Measurements from ENCODE around the gene PTPN1.
"Not testable (repeated sequence)": the region's sequence is repeated elsewhere in the genome, so short reads cannot be mapped to it uniquely, and the experiment has no call there.

PTPN1 gene

DNA sequence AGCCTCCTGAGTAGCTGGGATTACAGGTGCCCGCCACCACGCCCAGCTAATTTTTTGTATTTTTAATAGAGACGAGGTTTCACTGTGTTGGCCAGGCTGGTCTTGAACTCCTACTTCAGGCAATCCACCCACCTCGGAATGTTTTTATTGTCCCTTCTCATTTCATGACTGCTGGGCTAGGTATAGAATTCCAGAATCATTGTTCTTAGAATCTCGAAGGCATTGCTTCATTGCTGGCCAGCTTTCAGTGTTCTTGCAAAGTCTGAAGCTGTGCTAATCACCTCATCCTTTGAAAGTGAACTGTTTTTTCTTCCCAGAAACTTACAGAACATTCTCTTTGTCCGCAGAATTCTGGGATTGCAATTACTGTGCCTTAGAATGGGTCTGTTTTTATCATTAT, 49.0 kb downstream of the PTPN1 start:
- no peak overlapping the region for H3K4me3 ChIP-seq (ENCODE audit: low read length)
- no peak for TF ChIP-seq ZNF274 (IDR thresholded peaks at IDR 0.05; ENCODE audit: low read depth, low read length)

DNA sequence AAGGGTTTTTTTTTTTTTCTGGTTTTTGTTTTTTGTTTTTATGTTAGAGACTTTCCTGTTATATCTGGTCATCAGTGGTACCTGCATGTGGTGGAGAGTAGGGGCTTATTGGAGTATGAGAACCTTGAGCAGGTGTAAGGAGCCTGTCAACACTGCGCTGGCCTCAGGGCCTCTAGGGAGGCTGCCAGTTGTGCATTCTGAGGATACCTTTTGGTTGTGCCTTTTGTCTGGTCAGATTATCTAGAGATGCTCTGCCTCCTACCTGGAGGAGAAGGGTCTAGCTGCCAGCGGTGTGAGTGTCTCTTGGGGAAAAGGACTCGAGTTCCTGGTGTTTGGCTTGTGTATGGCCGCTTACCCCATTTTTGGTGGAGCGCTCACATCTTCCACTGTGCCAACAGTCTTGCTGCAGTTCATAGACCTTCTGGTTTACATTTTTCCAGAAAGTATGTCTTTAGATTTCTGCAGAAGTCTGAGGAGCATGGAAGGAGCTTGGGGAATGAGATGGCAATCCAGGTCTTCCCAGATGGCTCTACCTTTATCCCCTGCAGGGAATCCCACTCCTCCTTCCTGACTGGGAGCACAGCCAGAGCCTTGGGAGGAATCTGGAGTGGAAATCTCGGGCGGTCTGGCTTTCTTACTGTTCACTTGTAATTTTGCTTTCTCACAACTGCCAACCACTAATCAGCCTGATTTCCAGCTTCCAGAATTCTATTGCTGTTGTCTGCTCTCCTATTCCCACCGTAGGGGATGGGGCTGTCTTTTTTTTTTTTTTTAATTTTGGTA, 49.9 kb downstream of the PTPN1 start:
- no peak for TF ChIP-seq ZNF274 (IDR thresholded peaks at IDR 0.05; ENCODE audit: low read depth, low read length)
- no peak overlapping the region for H3K4me3 ChIP-seq (ENCODE audit: low read length)

DNA sequence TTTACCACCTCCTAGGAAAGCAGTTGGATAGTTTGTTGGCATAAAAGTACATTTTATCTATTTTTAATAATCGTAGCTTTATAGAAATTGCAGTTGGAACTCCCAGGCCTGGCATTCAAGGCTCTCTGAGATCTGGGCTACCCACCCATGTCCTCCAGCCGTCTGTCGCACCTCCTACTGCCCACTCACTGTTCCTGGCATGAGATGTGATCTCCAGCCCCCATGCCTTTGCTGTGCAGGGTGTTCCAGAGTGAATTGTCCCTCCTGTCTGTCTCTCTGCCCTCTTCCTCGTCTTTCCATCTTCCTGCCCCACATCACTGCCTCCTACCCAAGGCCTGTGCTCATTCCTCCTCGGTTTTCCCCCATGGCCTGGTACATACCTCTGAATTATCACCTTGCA, 50.7 kb downstream of the PTPN1 start:
- H3K4me3 ChIP-seq (ENCODE audit: low read length) = no peak overlapping the region
- TF ChIP-seq ZNF274 (IDR thresholded peaks at IDR 0.05; ENCODE audit: low read depth, low read length) = no peak

DNA sequence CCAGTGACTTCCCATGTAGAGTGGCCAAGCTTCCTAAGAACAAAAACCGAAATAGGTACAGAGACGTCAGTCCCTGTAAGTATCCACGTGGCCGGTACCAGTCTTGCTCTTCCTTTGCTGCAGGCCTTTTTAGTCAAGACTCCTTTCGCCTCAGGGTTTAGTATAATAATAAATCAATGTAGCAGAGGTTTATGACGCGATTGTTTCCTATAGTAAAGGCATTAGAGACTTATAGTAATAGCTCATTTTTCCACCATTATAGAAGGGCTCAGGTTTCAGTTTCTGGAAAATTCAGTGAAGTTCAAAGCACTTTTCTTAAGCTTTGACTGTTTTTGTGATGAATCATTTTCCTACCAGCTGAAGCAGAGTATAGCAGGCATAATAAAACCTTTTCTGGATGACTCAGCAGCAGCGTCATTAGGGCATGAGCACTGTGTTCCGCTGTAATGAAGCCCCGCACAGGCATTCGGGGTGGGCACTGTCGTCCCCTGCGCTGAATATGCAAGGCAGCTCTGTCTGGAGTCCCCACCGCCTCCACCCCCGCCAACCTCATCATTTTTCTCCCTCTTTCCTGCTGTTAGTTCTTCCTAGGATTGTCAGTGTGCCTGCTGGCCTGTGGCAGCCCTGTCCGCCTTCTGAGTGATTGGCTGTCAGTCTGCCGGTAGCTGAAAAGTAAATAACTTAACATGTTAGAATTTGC, 51.3 kb downstream of the PTPN1 start:
- no peak for TF ChIP-seq ZNF274 (IDR thresholded peaks at IDR 0.05; ENCODE audit: low read depth, low read length)
- H3K4me3 ChIP-seq (ENCODE audit: low read length) = no peak overlapping the region

DNA sequence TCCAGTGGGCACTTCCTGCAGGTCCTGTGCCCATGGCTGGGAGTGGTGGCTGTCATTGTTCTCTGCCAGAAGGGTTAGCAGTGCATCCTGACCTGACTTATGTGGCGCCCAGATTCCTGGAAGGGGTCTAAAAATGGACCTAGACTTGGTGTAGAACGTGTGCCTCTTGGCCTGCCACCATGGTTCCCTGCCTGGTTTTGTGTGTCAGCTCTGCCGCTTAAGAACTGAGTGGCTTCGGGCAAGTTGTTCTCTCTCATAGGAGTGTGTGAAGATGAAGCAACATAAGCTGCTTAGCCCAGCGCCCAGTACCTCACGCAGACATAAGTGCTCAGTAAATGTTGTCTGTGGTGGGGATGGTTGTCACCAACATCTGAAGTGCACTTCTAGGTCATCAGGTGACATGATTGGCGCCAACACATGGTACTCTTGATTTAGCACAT, 52.1 kb downstream of the PTPN1 start:
- no peak overlapping the region for H3K4me3 ChIP-seq (ENCODE audit: low read length)
- TF ChIP-seq ZNF274 (IDR thresholded peaks at IDR 0.05; ENCODE audit: low read depth, low read length) = no peak

DNA sequence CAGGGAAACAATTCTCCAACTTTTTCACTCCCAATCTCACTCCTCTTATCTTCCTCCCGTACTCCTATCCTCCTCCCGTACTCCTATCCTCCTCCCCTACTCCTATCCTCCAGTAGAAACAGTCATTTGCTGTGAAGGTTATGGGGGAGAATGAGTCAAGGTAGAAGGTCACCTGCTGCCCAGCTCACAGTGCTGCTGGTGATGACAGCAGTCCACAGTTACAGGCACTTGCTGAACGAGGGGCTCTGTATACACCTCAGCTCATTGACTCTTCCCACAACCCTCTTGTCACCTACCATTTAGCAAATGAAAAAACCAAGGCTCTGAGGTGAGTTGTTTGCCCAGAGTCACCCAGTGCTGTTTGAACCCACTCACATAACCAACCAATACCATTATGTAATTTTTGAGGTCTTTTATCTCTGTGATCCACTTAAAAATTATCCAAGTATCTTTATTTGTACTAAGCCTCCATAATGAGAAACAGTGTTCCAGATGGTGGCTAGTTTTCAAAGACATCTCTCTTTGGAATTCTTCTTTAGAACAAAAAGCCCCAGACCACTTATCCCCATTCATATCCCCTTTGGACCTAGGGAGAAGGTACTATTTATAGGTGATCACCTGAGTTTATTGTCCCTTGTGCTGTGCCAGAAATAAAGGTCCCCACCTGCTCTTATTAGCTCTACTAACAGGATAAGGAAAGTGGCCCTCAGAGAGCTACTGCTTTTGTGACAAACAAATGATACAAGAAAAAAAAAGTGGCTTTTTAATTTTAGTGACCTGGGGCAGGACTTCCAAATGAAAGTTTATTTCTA, 53.2 kb downstream of the PTPN1 start:
- no peak overlapping the region for H3K4me3 ChIP-seq (ENCODE audit: low read length)
- TF ChIP-seq ZNF274 (IDR thresholded peaks at IDR 0.05; ENCODE audit: low read depth, low read length) = no peak

DNA sequence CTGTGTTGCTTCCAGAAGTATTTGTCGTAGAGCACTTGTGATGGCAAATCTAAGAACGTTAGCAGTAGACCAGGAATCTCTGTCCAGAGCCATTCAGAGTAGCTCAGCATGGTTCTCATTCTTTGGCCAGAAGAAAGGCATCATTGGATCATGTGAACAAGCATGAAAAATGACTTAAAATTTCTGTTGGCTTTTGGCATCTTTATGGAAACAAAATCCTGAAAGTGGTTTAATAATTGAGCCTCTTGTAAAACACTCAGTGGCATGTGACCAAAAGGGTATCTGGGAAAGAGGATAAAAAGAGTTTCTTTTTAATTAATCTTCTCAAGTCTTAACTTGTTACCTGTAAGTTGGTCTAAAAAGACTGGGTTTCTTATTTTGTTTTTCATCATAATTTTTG, 55.2 kb downstream of the PTPN1 start:
- no peak overlapping the region for H3K4me3 ChIP-seq (ENCODE audit: low read length)
- no peak for TF ChIP-seq ZNF274 (IDR thresholded peaks at IDR 0.05; ENCODE audit: low read depth, low read length)

DNA sequence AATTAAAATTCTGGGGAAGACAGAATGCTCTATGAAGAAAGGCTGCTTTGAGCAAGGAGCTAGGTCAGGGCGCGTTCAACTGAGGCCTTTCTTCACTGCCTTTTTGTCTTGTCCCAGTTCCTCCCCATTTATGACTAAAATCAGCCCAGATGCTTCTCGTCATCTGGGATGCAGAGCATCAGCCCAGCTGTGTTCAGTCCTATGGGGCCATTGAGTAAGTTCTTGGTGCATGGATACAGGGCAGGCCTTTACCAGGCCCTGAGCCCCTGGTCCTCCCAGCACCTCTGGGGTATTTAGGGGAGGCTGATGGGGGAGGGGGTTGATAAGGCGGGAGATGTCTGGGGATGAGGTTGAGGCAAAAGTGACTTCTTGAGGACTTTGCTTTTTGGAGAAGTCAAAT, 55.7 kb downstream of the PTPN1 start:
- TF ChIP-seq ZNF274 (IDR thresholded peaks at IDR 0.05; ENCODE audit: low read depth, low read length) = no peak
- H3K4me3 ChIP-seq (ENCODE audit: low read length) = no peak overlapping the region

DNA sequence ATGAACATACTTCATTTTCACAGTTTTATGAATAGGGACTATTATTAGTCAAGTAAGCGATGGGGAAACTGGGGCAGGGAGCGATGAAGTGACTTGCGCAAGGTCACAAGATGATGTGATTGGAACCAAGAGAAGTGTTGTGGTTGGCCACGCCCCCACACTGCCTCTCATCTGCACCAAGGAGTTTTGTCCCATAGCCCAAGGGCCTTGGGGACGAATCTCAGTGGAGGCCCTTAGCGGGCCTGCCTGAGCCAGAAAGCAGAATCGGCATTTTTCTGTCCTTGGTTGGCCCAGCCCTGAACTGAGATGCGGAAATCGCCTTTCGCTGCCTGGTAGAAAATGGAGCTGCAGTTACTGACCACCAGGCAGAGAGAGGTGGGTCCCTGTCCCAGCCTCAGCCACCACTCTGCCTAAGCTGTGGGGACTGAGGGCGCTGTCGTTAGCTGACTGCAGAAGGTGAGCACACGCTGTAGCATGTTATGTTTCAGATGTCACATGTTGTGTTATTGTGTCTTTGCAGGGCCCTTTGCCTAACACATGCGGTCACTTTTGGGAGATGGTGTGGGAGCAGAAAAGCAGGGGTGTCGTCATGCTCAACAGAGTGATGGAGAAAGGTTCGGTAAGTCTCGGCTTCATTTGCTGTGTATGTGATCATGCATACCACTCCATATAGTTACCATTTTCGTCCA, 57.8 kb downstream of the PTPN1 start:
- no peak overlapping the region for H3K4me3 ChIP-seq (ENCODE audit: low read length)
- TF ChIP-seq ZNF274 (IDR thresholded peaks at IDR 0.05; ENCODE audit: low read depth, low read length) = no peak

DNA sequence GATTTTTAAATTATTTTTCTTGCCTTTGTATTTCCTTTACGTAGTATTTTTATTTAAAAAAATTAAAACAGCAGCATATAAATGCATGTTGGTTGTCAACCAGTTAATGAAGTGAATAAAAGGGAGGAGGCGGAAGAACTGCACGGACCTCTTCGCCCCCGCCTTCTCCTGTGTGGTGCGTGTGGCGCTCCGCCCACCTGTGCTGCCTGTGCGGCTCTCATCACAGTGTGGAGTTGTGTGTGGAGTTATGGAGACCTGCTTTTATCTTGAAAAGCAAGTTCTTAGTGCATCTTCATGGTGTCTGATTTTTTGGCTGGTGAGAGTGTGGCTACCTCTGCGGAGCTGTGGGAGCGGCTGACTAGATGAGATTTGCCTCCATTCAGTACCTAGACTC, 58.4 kb downstream of the PTPN1 start:
- H3K4me3 ChIP-seq (ENCODE audit: low read length) = no peak overlapping the region
- TF ChIP-seq ZNF274 (IDR thresholded peaks at IDR 0.05; ENCODE audit: low read depth, low read length) = no peak

DNA sequence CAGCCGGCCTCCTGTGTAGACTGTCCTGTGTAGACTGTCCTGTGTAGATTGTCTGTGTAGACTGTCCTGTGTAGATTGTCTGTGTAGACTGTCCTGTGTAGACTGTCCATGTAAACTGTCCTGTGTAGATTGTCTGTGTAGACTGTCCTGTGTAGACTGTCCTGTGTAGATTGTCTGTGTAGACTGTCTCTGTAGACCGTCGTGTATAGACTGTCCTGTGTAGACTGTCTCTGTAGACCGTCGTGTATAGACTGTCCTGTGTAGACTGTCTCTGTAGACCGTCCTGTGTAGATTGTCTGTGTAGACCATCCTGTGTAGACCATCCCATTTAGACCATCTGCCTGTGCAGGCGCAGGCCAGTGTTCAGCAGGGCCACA, 59.3 kb downstream of the PTPN1 start:
- H3K4me3 ChIP-seq (ENCODE audit: low read length) = not testable (repeated sequence)

DNA sequence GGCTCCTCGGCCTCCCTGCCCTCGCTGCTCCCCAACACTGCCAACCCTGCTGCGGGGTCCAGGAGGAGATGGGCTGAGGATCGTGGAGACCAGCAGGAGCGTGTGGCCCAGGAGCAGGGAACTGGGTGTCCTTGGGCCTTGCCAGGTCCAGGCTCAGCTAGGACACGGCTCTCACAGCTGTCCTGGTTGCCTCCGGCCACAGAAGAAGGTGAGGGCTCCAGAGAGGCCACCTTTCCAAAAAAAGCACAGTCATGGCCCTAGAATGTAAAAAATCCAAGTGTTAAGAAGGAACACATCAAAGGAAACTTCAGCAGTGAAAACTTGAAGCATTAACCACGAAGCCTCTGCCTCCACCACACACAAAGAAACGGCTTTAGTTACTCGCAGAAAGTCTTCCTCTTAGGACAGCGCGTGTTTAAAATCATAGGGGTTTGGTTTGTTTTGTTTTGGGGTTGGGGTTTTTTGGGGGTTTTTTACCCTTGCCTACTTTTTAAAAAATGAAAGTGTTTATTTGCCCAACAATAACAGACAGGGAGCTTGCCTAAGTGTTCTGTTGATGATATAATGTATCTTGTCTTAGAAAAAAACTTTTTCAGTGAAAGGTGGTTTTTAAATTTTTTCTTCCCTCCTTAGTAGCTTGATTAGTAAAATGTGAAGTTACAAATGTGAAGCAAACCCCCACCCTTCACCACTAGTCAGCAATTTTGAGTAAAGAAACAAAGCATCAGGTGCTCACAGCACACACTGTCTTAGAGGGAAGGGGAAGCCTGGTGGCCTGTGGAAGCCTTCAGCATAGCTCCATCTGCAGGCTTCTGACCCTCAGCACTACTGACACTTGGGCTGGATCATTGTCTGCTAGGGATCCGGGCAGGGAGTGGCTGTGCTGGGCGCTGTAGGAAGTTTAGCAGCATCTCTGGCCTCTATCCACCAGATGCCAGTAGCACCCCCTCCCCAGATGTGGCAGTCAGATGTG, 60.0 kb downstream of the PTPN1 start:
- TF ChIP-seq ZNF274 (IDR thresholded peaks at IDR 0.05; ENCODE audit: low read depth, low read length) = no peak

DNA sequence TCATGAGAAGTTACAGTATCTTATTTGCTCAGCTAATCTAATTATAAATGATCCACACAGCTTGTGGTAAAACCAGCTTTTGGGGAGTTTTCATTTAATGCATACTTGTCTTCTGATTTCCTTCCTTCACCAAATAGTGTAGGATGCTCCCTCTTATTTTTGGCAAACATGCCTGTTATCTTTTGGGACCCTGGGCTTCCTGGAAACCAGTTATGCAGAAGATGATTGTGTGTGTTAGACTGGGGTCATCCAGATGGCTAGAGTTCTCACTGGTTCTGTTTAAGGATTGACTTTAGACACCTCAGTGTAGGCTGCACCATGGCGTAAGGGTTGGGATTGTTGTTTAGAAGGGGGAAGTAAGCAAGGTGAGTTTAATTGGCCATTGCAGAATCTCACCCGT, 61.3 kb downstream of the PTPN1 start:
- no peak for TF ChIP-seq ZNF274 (IDR thresholded peaks at IDR 0.05; ENCODE audit: low read depth, low read length)
- H3K4me3 ChIP-seq (ENCODE audit: low read length) = no peak overlapping the region

More for the DNA sequence above, 60.0 kb downstream of the PTPN1 start:
- no peak overlapping the region for H3K4me3 ChIP-seq (ENCODE audit: low read length)
